Fibroblast of peridontal ligament (primary cell): ENCODE results near the gene LST1.

Experiments used
- DNase-seq: peaks from one replicate; pipeline ENCODE4 v3.0.0-alpha.2; 2010; ENCODE audit errors: extremely low read depth

Gene LST1

GRCh38 chr6:31619805-31620585 is 33.9 kb downstream of the LST1 start:
- peak; percentile 98 for DNase-seq

GRCh38 chr6:31620586-31621319 is 34.7 kb downstream of the LST1 start, which contains the start of gene PRRC2A:
Gene PRRC2A, plus strand, starts transcription at chr6:31620715. Its CDS starts 2,075 bp downstream, at chr6:31622790.
- peak; percentile 48 for DNase-seq

- DNase-seq: no peak
Measured at GRCh38 chr6:31621320-31621939, 35.4 kb downstream of the LST1 start.

GRCh38 chr6:31621991-31622390 is 35.9 kb downstream of the LST1 start:
- peak; percentile 20 for DNase-seq

GRCh38 chr6:31622684-31623091 is 36.6 kb downstream of the LST1 start:
- no peak for DNase-seq

GRCh38 chr6:31624070-31624469 is 38.0 kb downstream of the LST1 start:
- no peak for DNase-seq

GRCh38 chr6:31626952-31627351 is 40.9 kb downstream of the LST1 start:
- DNase-seq: no peak

GRCh38 chr6:31627690-31628287 is 41.7 kb downstream of the LST1 start:
- DNase-seq: no peak

GRCh38 chr6:31629014-31629413 is 42.9 kb downstream of the LST1 start:
- no peak for DNase-seq

GRCh38 chr6:31630177-31630934 is 44.3 kb downstream of the LST1 start:
- no peak for DNase-seq

- no peak for DNase-seq
Measured at GRCh38 chr6:31631209-31631608, 45.1 kb downstream of the LST1 start.

- DNase-seq: no peak
Measured at GRCh38 chr6:31631681-31632278, 45.7 kb downstream of the LST1 start.

GRCh38 chr6:31632279-31632946 is 46.3 kb downstream of the LST1 start:
- DNase-seq: no peak

- DNase-seq: no peak
Measured at GRCh38 chr6:31633447-31633846, 47.4 kb downstream of the LST1 start.

GRCh38 chr6:31634131-31634530 is 48.1 kb downstream of the LST1 start:
- DNase-seq: peak; percentile 14

- DNase-seq: no peak
Measured at GRCh38 chr6:31634969-31635575, 49.0 kb downstream of the LST1 start.

- DNase-seq: no peak
Measured at GRCh38 chr6:31636698-31637596, 50.9 kb downstream of the LST1 start.
